ENCODE data around the gene RUSC1.

The RUSC1 gene, protein sequence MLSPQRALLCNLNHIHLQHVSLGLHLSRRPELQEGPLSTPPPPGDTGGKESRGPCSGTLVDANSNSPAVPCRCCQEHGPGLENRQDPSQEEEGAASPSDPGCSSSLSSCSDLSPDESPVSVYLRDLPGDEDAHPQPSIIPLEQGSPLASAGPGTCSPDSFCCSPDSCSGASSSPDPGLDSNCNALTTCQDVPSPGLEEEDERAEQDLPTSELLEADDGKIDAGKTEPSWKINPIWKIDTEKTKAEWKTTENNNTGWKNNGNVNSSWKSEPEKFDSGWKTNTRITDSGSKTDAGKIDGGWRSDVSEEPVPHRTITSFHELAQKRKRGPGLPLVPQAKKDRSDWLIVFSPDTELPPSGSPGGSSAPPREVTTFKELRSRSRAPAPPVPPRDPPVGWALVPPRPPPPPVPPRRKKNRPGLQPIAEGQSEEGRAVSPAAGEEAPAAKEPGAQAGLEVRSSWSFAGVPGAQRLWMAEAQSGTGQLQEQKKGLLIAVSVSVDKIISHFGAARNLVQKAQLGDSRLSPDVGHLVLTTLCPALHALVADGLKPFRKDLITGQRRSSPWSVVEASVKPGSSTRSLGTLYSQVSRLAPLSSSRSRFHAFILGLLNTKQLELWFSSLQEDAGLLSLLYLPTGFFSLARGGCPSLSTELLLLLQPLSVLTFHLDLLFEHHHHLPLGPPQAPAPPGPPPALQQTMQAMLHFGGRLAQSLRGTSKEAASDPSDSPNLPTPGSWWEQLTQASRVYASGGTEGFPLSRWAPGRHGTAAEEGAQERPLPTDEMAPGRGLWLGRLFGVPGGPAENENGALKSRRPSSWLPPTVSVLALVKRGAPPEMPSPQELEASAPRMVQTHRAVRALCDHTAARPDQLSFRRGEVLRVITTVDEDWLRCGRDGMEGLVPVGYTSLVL

DNA sequence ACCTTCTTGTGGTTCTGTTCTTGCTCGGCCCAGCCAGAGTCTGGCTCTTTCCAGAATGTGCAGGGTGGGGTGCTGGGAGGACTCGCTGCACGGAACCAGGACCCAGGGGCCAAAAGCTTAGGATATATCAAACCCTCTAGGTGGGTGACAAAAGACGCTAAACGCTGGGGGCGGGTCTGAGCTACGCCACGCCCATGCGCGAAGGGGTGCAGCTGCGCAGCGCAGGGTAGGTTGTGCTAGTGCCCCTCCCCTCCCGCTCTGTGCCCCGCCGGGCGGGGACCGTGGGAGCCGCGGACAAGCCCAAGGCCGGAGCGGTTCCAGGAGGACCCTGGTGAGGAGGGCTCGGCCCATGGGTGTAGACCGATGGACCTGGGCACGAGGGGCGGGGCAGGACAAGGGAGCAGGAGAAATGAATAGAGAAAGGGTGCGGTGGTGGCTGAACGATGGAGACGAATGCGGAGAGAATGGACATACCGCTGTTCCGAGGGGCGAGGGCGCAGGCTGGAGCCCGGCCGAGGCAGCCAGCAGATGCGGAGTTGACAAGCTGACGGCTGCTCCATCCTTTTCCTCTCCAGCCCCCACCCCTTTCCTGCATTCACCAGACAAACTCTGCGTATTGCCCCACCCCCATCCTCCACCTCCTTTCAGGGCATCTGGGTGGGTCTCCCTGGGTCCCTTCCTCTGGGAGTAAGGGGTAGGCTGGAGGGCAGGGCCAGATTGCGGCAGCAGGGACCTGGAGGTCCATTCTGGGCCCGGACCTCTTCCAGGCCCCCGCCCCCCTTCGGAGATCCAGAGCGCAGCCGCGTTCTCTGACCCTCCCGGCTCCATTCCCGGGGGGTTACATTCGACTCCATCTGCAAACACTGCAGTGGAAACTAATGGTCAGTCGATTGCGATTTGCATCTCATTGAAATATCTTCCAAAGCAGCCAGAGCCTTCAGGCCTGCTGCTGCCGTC is at the start of gene RUSC1:
Gene RUSC1, plus strand, starts transcription at position 234 of the 957 bp plus-strand sequence. CDS start 880 bp downstream, outside the sequence.
- H3K4me3 ChIP-seq (replicated peaks; ENCODE audit: low read depth, low read length) = peak within 1 kb of the TSS; percentile 22
- DNase-seq (ENCODE audit: extremely low read depth, low read depth) = no peak
- TF ChIP-seq, protein P1, sequence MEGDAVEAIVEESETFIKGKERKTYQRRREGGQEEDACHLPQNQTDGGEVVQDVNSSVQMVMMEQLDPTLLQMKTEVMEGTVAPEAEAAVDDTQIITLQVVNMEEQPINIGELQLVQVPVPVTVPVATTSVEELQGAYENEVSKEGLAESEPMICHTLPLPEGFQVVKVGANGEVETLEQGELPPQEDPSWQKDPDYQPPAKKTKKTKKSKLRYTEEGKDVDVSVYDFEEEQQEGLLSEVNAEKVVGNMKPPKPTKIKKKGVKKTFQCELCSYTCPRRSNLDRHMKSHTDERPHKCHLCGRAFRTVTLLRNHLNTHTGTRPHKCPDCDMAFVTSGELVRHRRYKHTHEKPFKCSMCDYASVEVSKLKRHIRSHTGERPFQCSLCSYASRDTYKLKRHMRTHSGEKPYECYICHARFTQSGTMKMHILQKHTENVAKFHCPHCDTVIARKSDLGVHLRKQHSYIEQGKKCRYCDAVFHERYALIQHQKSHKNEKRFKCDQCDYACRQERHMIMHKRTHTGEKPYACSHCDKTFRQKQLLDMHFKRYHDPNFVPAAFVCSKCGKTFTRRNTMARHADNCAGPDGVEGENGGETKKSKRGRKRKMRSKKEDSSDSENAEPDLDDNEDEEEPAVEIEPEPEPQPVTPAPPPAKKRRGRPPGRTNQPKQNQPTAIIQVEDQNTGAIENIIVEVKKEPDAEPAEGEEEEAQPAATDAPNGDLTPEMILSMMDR (IDR thresholded peaks at IDR 0.05; ENCODE audit: low read depth, low read length, missing control alignments) = no peak

DNA sequence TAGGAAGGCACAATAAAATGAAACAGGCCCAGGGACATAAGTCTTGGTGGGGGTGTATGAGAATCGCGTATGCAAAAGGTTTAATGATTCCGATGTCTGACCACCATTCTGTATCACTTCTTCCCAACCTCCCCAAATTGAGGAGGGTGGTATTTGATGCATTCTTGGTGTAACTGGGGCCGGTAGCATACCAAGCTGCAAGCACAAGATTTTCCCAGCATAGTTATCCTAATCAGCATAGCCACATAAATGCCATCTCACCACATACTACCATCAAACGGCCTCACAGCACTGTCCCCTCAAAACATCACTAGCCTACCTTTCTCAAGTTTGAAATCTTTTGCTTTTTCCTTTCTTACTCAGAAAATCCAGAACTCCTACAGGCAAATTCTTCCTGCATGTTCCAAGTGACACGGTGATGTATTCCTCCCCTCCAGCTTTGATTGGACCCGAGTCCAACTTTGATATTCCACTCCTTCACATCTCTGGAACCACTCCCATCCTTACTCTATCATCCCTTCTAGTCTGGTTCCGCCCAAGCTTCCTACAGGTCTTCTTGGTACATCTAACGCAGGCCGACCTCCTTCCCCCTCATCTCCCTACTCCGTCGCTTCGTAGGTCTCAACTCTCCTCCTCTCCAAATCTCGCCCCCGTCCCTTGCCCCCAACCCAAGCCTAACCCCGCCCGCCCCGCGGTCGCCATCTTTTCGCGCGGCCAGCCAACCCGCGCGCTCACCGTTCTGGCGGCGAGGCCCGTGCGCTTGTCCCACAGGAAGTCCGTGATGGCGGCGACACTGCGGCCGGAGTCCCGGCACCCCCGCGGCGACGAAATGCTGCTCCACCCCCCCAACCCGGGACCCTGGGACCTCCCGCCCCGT is 48.0 kb upstream of the RUSC1 start:
- TF ChIP-seq, protein P1 (IDR thresholded peaks at IDR 0.05; ENCODE audit: low read depth, low read length, missing control alignments) = no peak
- peak overlapping the region; percentile 77 for H3K4me3 ChIP-seq (replicated peaks; ENCODE audit: low read depth, low read length)
- DNase-seq (ENCODE audit: extremely low read depth, low read depth) = no peak

DNA sequence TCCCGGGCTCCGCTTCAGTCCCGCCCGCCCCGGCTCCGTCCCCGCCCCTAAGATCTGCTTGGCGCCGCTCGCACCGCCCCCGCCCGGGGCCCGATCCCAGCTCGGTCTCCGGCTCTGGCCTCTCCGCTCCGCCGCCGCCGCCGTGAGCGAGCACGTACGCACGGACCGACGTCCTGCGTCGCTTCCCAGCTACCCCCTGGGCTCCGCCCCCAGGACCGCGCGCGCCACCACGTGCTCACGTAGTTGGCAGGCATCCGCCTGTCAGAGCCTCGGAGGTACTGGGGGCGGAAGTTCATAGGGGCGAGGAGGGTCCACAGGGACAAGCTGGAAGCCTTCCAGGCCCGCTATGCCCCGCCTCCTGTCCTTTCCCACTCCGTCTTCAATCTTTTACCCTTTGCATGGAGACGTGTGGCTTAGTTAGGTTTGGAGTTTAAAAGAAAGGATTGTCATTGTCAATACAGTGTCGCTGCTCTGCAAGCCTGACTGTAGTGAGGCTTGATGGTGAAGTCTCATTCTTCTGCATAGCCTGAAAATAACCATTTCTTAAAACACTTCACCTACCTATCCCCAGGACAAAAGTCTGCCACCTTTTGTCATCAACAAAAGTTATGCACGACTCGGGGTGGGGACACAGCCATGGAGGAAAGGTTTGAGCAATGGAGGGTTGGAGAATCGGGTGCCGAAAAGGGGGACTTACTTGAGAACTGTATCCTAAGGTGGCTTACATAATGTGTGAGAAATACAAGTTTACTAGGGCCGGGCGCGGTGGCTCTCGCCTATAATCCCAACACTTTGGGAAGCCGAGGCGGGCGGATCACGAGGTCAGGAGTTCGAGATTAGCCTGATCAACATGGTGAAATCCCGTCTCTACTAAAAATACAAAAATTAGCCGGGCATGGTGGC is 47.1 kb upstream of the RUSC1 start, which contains the start of gene CLK2:
Gene CLK2, minus strand, starts transcription at position 162 of the 903 bp plus-strand sequence. CDS start 2,527 bp downstream, outside the sequence.
- TF ChIP-seq, protein P1 (IDR thresholded peaks at IDR 0.05; ENCODE audit: low read depth, low read length, missing control alignments) = no peak
- H3K4me3 ChIP-seq (replicated peaks; ENCODE audit: low read depth, low read length) = peak within 1 kb of the TSS; percentile 77
- peak; percentile 77 for DNase-seq (ENCODE audit: extremely low read depth, low read depth)

DNA sequence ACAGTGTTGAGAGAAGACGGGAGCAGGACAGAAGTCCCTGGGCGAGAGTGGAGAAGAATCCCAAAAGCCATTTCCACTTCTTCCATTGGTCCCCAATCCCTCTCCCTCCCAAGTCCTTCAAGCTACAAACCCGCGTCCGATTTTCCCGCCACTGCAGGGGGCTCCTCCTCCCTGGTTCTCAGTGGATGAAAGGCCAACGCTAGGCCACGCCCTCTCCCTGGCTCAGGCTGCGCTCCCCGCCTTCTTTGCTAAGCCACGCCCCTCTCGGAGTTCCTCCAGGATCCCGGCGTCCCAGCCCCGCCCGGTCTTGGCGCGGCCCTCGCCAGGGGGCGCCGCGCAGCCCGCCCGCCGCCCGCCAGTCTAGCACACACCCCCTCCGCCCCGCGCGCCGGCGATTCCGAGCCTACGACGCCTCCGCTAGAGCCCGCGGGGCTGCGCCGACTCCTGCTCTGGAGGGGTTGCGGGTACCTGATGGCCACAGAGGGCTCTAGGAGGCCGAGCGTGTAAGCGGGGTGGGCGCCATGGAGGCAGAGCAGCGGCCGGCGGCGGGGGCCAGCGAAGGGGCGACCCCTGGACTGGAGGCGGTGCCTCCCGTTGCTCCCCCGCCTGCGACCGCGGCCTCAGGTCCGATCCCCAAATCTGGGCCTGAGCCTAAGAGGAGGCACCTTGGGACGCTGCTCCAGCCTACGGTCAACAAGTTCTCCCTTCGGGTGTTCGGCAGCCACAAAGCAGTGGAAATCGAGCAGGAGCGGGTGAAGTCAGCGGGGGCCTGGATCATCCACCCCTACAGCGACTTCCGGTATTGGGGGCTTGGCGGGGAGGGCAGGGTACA is 43.4 kb upstream of the RUSC1 start, which contains the start of gene HCN3:
Gene HCN3, plus strand, starts transcription at position 394 of the 832 bp plus-strand sequence. Its CDS starts 128 bp downstream, at position 522.
- peak within 1 kb of the TSS; percentile 56 for H3K4me3 ChIP-seq (replicated peaks; ENCODE audit: low read depth, low read length)
- peak; percentile 87 for DNase-seq (ENCODE audit: extremely low read depth, low read depth)
- TF ChIP-seq, protein P1 (IDR thresholded peaks at IDR 0.05; ENCODE audit: low read depth, low read length, missing control alignments) = peak; percentile 47

Measured in HFF-Myc (cell line).